Activated CD4-positive, alpha-beta memory T cell treated with anti-CD3 and anti-CD28 coated beads for 36 hours (primary cell): ENCODE results near the gene RAB9A. TPM values are rescaled to one million over a fixed set of nuclear protein-coding genes. Genes with fewer than 3 reads are reported as not detected.
"Not testable (repeated sequence)": the region's sequence is repeated elsewhere in the genome, so short reads cannot be mapped to it uniquely, and the experiment has no call there.

Source experiments
- CTCF ChIA-PET: fragments of 350-600 bp; sonication (Branson Sonifier 250); formaldehyde crosslinking; loops from one replicate; lab custom pipeline; 2021; ENCODE audit warnings: antibody characterized with exemption, inconsistent platforms; lab: Charles Lee
- POLR2A ChIA-PET: fragments of 350-600 bp; sonication (Branson Sonifier 250); formaldehyde crosslinking; loops from one replicate; lab custom pipeline; 2021; ENCODE audit warnings: antibody characterized with exemption; lab: Charles Lee
- DNase-seq: peaks from one replicate; pipeline ENCODE4 v3.0.0-alpha.2; 2020
- H3K27ac Mint-ChIP-seq: one replicate; pipeline ENCODE4 v1.8.0; 2021; ENCODE audit warnings: mixed read lengths
- H3K27me3 Mint-ChIP-seq: one replicate; pipeline ENCODE4 v1.8.0; 2021; ENCODE audit warnings: mixed read lengths
- H3K36me3 Mint-ChIP-seq: one replicate; pipeline ENCODE4 v1.8.0; 2021; ENCODE audit warnings: mixed read lengths
- H3K4me1 Mint-ChIP-seq: one replicate; pipeline ENCODE4 v1.8.0; 2021; ENCODE audit warnings: low read depth, mixed read lengths
- H3K4me3 Mint-ChIP-seq: one replicate; pipeline ENCODE4 v1.8.0; 2021; ENCODE audit warnings: mild to moderate bottlenecking, mixed read lengths
- H3K9me3 Mint-ChIP-seq: one replicate; pipeline ENCODE4 v1.8.0; 2021; ENCODE audit warnings: mixed read lengths
- intact Hi-C: fragments of 100-400 bp; cut with micrococcal nuclease; formaldehyde crosslinking; loops from one replicate; pipeline ENCODE4 v1.15.1; 2023
- total RNA-seq, 2 experiments: library from RNA; stranded (reverse); gene quantifications; one replicate each; pipeline ENCODE4 v1.2.3, GENCODE V29; 2021

The RAB9A gene
- total RNA-seq, 2 experiments from 2014 or later, result 28.2 to 32.1 TPM

GRCh38 chrX:13726583-13726982, 37.7 kb downstream of the RAB9A start:
- DNase-seq, H3K27me3 Mint-ChIP-seq, H3K4me3 Mint-ChIP-seq, CTCF ChIA-PET, POLR2A ChIA-PET, intact Hi-C loops: not testable (repeated sequence)
- H3K4me1 Mint-ChIP-seq, result peaks cover 66% of the 10 kb centered on the region
- peak overlapping the region; percentile 81 for H3K27ac Mint-ChIP-seq
- peaks cover 55% of the 10 kb centered on the region for H3K36me3 Mint-ChIP-seq
- H3K9me3 Mint-ChIP-seq, result peaks cover 13% of the 10 kb centered on the region

GRCh38 chrX:13730523-13730922, 41.6 kb downstream of the RAB9A start:
- Mint-ChIP-seq H3K9me3 (peaks cover 13% of the 10 kb centered on the region), H3K36me3 (peaks cover 48% of the 10 kb centered on the region), H3K4me1 (peaks cover 63% of the 10 kb centered on the region)
- H3K27me3 Mint-ChIP-seq, DNase-seq, H3K27ac Mint-ChIP-seq, POLR2A ChIA-PET, H3K4me3 Mint-ChIP-seq, CTCF ChIA-PET: not testable (repeated sequence)
- intact Hi-C loops, result loop anchor here (5.0 to 10.0 kb wide), 4 partner anchors 638 to 1607 kb away; partner anchors contain the start of genes FANCB, MOSPD2 and PIGA

GRCh38 chrX:13732246-13733067, 43.5 kb downstream of the RAB9A start:
- no peak for DNase-seq
- Mint-ChIP-seq H3K27me3 (no peaks in the 10 kb centered on the region), H3K4me1 (peaks cover 54% of the 10 kb centered on the region), H3K36me3 (peaks cover 37% of the 10 kb centered on the region), H3K4me3 (peak overlapping the region; percentile 22), H3K27ac (peak overlapping the region; percentile 49), H3K9me3 (peaks cover 4% of the 10 kb centered on the region)
- intact Hi-C loops, result loop anchor here (5.0 to 10.0 kb wide), 4 partner anchors 640 to 1605 kb away; partner anchors contain the start of genes FANCB, MOSPD2 and PIGA
- CTCF ChIA-PET, result no interaction called here
- POLR2A ChIA-PET, result no interaction called here

DNA sequence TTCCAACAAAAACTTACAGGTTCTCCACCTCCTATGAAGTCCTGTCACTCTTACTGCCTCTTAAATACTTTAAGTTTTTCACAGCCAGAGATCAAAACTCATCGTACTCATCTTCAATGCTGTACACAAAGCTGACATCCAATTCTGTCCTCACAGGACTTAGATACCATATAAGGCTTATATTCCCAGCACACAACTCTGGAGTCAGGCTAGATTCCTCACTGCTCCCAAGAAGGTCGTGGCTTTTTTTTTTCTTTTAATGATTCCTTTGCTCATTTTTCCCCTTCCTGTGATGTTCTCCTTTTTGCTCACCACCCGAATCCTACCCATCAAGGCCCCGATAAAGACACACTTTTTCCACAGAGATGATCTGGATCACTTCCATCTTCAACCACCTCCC, 44.6 kb downstream of the RAB9A start:
- DNase-seq, result no peak
- Mint-ChIP-seq H3K4me3 (peak overlapping the region; percentile 92), H3K9me3 (peaks cover 2% of the 10 kb centered on the region), H3K27ac (peak overlapping the region; percentile 96), H3K36me3 (peaks cover 27% of the 10 kb centered on the region), H3K27me3 (no peaks in the 10 kb centered on the region), H3K4me1 (peaks cover 50% of the 10 kb centered on the region)
- intact Hi-C loops, result loop anchor here (5.0 to 10.0 kb wide), 4 partner anchors 641 to 1604 kb away; partner anchors contain the start of genes FANCB, MOSPD2 and PIGA
- POLR2A ChIA-PET, result interaction anchor here (2.1 to 3.4 kb wide), 2 partner anchors 9 to 46 kb away, joined by 12 to 23 read pairs; partner anchors contain the start of gene RAB9A
- CTCF ChIA-PET, result interaction anchor here (1.6 kb wide), 1 partner anchor 8 kb away, joined by 4 read pairs; no protein-coding TSS in a partner anchor

DNA sequence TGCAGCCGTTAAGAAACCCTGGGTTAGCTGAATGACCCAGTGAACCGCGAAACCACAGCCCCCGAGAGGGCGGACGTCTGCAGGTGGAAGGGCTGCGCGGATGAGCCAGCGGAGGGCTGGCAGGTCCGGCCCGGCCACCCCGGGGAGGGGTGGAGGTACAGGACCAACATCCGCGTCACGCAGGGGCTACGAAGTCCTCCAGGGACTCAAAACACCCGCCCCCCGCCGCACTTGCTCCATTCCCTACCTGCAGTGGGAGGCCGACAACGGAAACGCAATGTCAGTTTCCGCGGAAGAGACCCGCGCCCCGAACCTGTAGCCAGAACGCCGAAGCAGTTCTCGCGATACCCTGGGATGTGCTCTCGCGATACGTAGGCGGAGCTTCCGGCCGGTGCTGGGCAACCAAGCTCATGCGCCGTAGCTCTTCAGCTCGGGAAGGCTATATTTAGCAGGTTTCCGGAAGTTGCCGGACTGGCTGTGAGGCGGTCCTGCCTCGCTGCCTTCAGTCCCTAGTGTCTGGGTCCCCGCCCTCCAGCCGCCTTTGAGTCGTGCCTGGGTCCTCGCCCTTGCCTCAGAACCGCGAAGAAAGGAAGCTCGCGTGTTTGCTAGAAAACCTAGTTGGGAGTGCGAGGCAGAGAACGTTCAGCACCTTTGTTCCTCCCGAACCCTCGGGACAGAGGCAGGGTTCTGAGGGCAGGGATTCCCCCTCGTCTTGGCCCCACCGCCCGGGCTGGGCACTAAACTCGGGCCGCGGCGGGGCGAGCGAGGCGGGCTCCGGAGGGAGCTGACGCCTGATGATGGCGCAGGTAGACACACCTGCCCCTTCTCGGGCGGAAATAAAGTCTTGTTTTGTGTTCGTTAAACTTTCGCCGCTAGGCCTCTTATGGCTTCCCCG, 45.6 kb downstream of the RAB9A start, which contains the start of the genes OFD1 and TRAPPC2:
TSS of gene OFD1 (plus strand) at position 471 of the 895 bp plus-strand sequence. CDS start at position 795, 324 bp downstream.
TSS of gene TRAPPC2 (minus strand) at position 343 of the 895 bp plus-strand sequence. CDS start 14,657 bp downstream, outside the sequence.
- peaks cover 20% of the 10 kb centered on the region for H3K36me3 Mint-ChIP-seq

GRCh38 chrX:13741695-13742094, 52.8 kb downstream of the RAB9A start:
- H3K36me3 Mint-ChIP-seq, result peaks cover 21% of the 10 kb centered on the region
- H3K27me3 Mint-ChIP-seq, result no peaks in the 10 kb centered on the region
- peak overlapping the region; percentile 29 for H3K27ac Mint-ChIP-seq
- ChIA-PET POLR2A (interaction anchor here (2.2 kb wide), 1 partner anchor 7 kb away, joined by 12 read pairs; the partner anchor contains the start of genes OFD1 and TRAPPC2), CTCF (interaction anchor here (0.7 to 1.7 kb wide), 2 partner anchors 47 to 83 kb away, joined by 3 to 6 read pairs; no protein-coding TSS in a partner anchor)
- H3K4me1 Mint-ChIP-seq, result peaks cover 21% of the 10 kb centered on the region
- H3K4me3 Mint-ChIP-seq, result peak overlapping the region; percentile 6
- DNase-seq, result no peak
- intact Hi-C loops, result loop anchor here (1.0 to 2.0 kb wide), 4 partner anchors 7 to 89 kb away; partner anchors contain the start of genes OFD1, RAB9A, TCEANC and TRAPPC2
- no peaks in the 10 kb centered on the region for H3K9me3 Mint-ChIP-seq

More for the DNA sequence above, 45.6 kb downstream of the RAB9A start, which contains the start of the genes OFD1 and TRAPPC2:
- Mint-ChIP-seq H3K27me3 (no peaks in the 10 kb centered on the region), H3K9me3 (no peaks in the 10 kb centered on the region), H3K27ac (peak within 1 kb of the TSS; percentile 96), H3K4me1 (peaks cover 45% of the 10 kb centered on the region), H3K4me3 (peak within 1 kb of the TSS; percentile 92)
- intact Hi-C loops, result loop anchor here (1.0 to 10.0 kb wide), 10 partner anchors 8 to 1603 kb away; partner anchors contain the start of genes FANCB, MOSPD2, PIGA and TCEANC
- peak; percentile 93 for DNase-seq
- ChIA-PET CTCF (interaction anchor here (0.9 to 1.6 kb wide), 8 partner anchors 9 to 787 kb away, joined by 3 to 5 read pairs (median 4); partner anchors contain the start of genes GEMIN8 and TCEANC), POLR2A (interaction anchor here (0.9 to 3.4 kb wide), 11 partner anchors 8 to 645 kb away, joined by 3 to 23 read pairs (median 6); partner anchors contain the start of genes GEMIN8, RAB9A and TCEANC)

DNA sequence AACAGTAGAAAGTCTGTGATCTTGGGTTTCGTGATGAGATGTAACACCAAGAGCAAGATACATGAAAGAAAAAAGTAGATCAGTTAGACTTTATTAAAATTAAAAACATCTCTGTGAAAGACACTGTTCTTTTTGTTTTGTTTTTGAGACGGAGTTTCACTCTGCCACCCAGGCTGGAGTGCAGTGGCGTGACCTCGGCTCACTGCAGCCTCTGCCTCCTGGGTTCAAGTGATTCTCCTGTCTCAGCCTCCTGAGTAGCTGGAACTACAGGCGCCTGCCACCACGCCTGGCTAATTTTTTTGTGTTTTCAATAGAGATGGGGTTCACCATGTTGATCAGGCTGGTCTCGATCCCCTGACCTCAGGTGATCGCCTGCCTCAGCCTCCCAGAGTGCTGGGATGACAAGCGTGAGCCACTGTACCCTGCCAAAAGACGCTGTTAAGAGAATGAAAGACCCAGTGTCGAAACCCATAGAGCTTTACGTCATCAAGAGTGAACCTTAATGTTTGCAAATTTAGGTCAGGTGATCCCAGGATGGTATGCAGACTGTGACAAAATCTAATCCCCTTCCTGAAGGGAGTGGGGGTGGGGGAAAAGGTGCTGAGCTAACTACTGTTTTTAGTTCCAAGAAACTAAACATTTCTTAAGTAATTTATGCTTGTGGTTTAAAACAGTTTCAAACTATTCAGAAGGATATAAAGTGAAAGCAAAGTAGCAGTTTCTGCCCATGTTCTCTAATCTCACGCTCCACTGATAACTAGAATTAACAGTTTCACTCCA, 53.7 kb downstream of the RAB9A start:
- Mint-ChIP-seq H3K4me1 (peaks cover 20% of the 10 kb centered on the region), H3K4me3 (peak overlapping the region; percentile 60), H3K36me3 (peaks cover 28% of the 10 kb centered on the region), H3K9me3 (no peaks in the 10 kb centered on the region), H3K27ac (peak overlapping the region; percentile 80), H3K27me3 (no peaks in the 10 kb centered on the region)
- CTCF ChIA-PET, result interaction anchor here (0.6 to 1.7 kb wide), 4 partner anchors 54 to 954 kb away, joined by 3 to 6 read pairs (median 3); partner anchors contain the start of gene RAB9A
- POLR2A ChIA-PET, result interaction anchor here (2.2 kb wide), 1 partner anchor 8 kb away, joined by 12 read pairs; the partner anchor contains the start of genes OFD1 and TRAPPC2
- DNase-seq, result peak; percentile 71
- intact Hi-C loops, result loop anchor here (1.0 to 2.0 kb wide), 6 partner anchors 8 to 285 kb away; partner anchors contain the start of genes OFD1, RAB9A, TCEANC and TRAPPC2

- Mint-ChIP-seq H3K9me3 (no peaks in the 10 kb centered on the region), H3K4me1 (peaks cover 29% of the 10 kb centered on the region), H3K27me3 (no peaks in the 10 kb centered on the region), H3K36me3 (peaks cover 24% of the 10 kb centered on the region), H3K4me3 (no peak overlapping the region), H3K27ac (no peak overlapping the region)
- DNase-seq, result peak; percentile 31
- intact Hi-C loops, result loop anchor here (1.0 to 5.0 kb wide), 2 partner anchors 90 to 246 kb away; no protein-coding TSS in a partner anchor
- CTCF ChIA-PET, result no interaction called here
- POLR2A ChIA-PET, result no interaction called here
Observed at GRCh38 chrX:13747836-13748235, 58.9 kb downstream of the RAB9A start.

DNA sequence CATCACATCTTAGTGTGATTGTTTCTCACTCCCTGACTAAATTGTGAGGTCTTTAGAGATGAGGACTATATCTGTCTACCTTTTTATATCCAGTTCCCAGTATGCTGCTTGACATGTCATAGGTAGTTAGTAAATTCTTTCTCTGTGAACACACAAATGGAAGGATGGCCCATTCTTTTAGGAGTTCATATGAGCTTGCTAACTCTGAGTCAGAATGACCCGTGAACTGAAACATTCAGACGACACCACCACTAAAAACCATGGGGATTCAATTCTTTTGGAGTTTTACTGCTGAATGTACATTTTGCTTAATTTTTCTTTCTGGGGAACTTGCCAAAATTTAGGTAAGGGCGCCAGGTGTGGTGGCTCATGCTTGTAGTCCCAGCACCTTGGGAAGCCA, 59.6 kb downstream of the RAB9A start:
- DNase-seq, result no peak
- ChIA-PET POLR2A (no interaction called here), CTCF (interaction anchor here (0.9 kb wide), 1 partner anchor 241 kb away, joined by 3 read pairs; no protein-coding TSS in a partner anchor)
- Mint-ChIP-seq H3K4me1 (peaks cover 33% of the 10 kb centered on the region), H3K4me3 (no peak overlapping the region), H3K27ac (no peak overlapping the region), H3K27me3 (no peaks in the 10 kb centered on the region), H3K9me3 (no peaks in the 10 kb centered on the region), H3K36me3 (peaks cover 27% of the 10 kb centered on the region)
- intact Hi-C loops, result loop anchor here (1.0 to 5.0 kb wide), 2 partner anchors 90 to 246 kb away; no protein-coding TSS in a partner anchor

- Mint-ChIP-seq H3K36me3 (peaks cover 24% of the 10 kb centered on the region), H3K4me3 (no peak overlapping the region), H3K4me1 (peaks cover 36% of the 10 kb centered on the region), H3K27me3 (no peaks in the 10 kb centered on the region), H3K27ac (no peak overlapping the region), H3K9me3 (no peaks in the 10 kb centered on the region)
- intact Hi-C loops, result loop anchor here (1.0 kb wide), 1 partner anchor 282 kb away; no protein-coding TSS in a partner anchor
- POLR2A ChIA-PET, result no interaction called here
- CTCF ChIA-PET, result interaction anchor here (0.7 to 2.9 kb wide), 6 partner anchors 15 to 285 kb away, joined by 3 to 8 read pairs (median 3); partner anchors contain the start of genes OFD1 and TRAPPC2
- DNase-seq, result no peak
Observed at GRCh38 chrX:13750204-13750603, 61.3 kb downstream of the RAB9A start.
